Astrocyte (in vitro differentiated cells and primary cell): ENCODE measurements around the gene CRELD2.

ENCODE experiments used
- CTCF ChIP-seq: IDR thresholded peaks from 2 replicates; pipeline ENCODE4 v1.5.1; 2011; ENCODE audit warnings: low read depth, mild to moderate bottlenecking, inconsistent platforms, low read length, moderate library complexity; ENCODE audit not compliant: insufficient read depth
- EZH2 ChIP-seq: IDR thresholded peaks from 2 replicates; pipeline ENCODE4 v1.6.1; 2012; ENCODE audit warnings: mild to moderate bottlenecking, low read length, inconsistent platforms; ENCODE audit not compliant: insufficient read depth

GRCh38 chr22:49922484-49922883 is 4.0 kb downstream of the CRELD2 start:
- TF ChIP-seq CTCF (no peak), EZH2 (no peak)
